SIG-M5 (cell line): ENCODE measurements around the gene KCNK10.
A peak's percentile ranks its signal among the peaks of the same experiment; 100 is the strongest.

Experiments used
- DNase-seq: peaks from one replicate; lab custom pipeline; 2025; lab: John Stamatoyannopoulos, UW

Gene KCNK10

DNA sequence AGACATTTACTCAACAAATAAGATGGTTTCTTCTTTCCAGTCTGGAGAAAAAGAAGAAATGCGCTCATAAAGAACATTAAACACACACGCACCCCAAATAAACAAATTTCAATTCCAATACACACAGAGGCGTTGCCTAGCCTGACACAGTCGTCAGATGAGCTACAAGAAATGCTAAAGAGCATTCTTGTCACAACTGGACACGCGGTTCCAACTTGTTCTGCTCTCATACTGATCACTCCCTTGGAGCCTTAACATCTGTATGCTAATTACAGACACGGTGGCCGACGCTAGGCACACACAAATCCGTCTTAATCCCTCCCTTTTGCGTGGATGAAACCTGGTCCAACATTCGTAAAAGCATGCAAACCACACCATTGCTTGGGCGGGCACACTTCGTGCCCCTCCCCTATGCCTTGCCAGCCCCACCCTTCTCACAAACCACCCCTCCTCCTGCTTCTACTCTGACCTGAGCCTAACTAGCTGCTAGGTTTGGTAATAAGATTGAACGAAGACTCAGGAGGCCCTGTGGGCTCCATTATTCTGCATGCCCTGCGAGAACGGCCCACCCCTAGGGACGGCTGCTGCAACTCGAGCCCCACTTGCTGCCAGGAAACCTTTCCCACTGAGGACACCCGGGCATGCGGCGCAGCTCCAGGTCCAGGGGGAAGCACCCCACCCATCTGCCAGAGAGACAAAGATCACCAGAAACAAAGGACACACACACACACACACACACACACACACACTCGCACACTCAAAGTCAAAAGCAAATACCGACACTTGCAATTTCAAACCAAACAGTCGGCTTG, 1.2 kb downstream of the KCNK10 start:
- no peak for DNase-seq

DNA sequence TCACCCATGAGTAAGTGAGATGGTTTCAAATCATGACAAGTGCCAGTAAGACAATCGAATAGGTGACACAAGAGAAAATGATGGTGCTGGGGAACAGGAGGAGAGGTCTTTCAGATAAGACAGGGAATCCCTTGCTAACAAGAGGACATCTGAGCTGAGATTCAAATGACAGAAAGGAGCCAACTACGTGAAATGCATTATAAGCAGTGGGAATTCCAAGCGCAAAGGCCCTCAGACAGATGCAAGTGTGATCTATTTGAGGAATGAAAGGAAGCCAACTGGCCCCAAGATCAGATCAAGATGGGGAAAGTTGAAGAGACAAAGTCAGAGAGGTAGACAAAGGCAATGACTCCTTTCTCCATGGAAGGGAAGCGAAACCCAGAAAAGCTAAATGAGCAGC, 4.7 kb downstream of the KCNK10 start:
- no peak for DNase-seq

DNA sequence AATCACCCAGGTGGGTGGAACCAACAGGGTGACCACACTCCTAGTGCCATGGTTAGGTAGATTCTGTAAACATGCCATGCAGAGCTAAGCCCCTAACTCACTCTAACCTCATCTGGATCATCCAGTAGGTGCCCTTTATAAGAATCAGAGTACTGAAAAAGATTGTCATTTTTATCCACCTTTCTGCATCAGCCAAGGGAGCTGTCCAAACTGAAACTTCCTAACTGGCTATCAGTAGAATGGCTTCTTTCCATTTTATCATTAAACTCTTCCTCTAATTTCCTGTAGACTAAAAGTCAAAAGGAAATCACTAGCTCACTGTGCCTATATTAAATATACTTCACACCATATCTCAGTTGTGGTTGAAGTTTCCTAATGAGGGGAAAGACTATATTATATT, 6.5 kb downstream of the KCNK10 start:
- DNase-seq: no peak

DNA sequence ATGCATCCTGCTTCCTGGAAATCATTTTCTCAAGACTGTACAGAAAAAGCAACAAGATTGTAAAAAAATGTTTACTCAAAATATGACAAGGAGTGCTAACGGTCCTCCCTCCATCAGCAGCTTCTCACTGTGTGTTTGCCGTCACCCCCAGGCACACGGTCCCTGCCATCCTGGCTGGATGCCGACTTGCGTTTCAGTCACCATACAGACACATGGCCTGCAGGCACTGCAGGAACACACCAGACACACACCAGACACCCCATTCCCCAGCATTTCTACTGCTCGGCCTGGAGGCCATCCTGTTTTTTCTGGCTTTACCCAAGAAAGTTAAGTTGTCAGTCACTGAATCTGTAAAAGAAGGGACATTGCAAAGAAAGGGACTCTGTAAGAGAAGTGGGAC, 10.8 kb downstream of the KCNK10 start:
- no peak for DNase-seq

DNA sequence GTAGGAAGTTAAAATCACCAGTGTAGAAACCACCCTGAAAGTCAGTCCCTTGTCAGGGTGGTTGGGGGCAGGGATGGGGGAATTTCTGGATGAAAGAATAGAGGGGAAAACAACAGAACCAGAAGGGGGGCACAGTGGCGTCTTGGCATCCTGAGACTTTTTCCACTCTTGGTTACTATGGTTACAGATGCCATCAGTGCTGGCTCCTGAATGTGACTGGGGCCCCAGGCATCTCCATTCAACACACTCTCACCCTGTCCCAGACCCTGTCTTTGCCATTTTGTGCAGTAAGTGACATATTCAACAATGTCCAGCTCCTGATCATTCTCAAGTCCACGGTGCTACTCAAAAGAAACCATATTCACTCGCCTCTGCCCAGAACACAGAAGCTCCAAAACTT, 11.3 kb downstream of the KCNK10 start:
- no peak for DNase-seq

DNA sequence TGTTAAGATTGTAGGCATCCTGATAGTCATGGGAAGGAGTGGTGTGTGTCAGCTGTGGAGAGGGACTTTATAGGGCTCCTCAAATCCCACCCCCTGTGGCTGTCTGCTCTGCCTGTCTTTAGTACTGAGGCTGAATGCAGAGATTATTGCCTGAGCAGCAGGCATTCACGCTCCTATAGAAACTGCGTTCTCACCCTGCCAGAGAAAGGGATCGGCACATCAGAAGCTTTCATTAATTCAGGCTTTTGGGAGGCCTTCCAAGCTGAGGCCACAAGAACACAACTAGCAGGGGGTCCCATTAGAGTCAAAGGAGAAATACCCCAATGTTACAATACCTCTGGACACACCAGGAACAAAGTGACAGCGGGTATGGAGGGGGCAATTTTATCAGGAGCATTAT, 12.6 kb downstream of the KCNK10 start:
- no peak for DNase-seq

DNA sequence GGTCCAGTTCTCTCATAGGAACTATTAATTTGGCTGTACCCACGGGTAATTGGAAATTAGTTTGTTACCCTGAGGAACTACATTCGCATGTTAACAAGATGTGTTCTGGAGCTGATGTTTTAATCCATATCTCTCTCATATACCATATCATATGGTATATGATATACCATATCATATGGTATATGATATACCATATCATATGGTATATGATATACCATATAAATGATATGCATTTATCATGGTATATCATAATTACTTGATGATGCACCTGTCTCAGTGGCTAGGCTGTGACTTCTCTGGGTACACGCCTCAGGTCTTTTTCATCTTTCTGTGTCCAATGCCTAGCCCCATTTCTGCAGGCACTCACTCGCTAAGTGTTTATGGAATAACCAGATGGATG, 13.0 kb downstream of the KCNK10 start:
- DNase-seq: no peak

DNA sequence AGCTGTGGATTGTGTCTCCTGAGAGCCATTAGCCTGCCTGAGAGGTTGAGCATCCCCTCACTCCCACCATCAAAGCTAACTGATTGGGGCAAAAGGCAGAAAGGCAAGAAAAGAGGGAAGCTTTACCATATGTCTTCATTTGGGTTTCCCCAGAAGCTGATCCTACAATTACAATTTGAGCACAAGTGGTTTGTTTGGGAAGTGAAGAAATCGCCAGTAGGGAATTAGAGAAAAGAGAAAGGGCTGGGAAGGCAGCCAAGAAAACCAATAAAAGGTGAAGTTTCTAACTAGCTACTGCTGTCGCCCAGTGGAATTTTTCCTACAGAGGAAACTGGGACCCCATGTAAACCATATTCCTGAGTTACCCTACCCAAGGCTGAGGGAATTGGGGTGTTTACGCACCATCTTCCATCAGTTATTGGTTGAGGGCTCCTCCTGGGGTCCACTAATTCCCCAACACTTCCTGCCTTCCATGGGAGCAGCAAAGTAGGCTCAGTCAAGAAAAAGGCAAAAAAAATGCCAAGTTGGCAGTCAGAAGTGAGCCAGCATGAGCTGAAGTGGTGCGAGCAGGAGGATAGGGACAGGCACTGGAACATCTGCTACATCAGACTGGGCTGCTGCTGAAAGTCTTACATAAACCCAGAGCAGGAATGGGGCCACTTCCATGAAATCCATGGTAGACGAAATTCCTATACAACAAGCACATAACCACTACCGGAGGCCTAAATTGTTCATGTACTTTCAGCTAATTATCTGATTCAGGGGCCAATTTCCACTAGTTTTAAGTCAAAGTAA, 17.3 kb downstream of the KCNK10 start:
- no peak for DNase-seq

DNA sequence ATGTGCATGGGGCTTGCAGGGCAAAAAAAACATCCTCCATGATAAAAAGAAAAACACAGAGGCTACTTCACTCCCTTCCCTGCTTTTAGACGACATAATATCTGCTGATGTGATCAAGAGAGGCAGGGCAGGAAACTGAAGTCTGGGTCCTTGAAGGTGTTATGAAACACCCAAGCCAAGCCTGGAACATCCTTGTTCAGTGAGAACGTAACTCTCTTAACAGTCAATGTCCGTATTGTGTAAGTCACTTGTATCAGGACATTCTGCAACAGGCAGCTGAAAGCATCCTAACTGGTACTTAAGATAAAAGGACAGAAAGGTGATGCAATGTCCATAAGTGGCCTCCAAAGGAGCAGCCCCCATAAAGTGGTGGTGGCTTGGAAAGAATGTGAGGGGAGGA, 20.0 kb downstream of the KCNK10 start:
- no peak for DNase-seq

DNA sequence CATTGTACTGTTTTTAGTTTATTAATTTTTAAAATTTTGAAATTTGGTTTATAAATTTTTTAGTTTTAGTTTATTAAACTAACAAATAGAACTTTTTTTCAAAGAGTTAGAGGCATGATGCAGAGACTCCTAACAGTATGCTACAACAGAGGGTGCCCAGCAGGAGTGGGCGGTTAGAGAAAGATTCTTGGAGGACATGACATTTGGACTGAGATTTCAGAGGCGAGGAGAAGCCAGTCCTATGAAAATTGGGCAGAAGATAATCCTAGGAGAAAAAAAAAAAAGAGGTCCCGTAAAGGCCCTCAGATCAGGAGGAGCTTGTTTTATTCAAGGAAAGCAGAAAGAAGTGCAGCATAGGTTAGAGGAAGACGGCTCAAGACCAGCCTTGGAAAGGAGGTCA, 21.7 kb downstream of the KCNK10 start:
- DNase-seq: no peak

DNA sequence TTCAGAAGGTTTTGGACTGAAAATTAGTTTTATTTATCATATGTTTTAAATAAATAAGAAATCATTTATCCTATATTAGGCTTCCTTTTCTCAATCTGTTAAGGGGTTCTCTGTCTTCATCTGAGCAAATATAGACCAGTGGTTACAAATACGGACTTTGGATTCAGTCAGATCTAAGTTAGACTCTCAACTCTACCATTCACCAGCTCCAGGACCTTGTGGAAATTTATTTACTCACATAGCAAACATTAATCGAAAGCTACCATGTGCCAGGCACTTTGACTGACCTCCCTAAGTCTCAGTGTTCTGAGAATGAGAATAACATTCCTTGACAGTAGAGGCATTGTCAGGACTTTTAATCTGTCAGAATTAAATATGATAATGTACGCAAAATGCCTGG, 22.3 kb downstream of the KCNK10 start:
- DNase-seq: no peak

DNA sequence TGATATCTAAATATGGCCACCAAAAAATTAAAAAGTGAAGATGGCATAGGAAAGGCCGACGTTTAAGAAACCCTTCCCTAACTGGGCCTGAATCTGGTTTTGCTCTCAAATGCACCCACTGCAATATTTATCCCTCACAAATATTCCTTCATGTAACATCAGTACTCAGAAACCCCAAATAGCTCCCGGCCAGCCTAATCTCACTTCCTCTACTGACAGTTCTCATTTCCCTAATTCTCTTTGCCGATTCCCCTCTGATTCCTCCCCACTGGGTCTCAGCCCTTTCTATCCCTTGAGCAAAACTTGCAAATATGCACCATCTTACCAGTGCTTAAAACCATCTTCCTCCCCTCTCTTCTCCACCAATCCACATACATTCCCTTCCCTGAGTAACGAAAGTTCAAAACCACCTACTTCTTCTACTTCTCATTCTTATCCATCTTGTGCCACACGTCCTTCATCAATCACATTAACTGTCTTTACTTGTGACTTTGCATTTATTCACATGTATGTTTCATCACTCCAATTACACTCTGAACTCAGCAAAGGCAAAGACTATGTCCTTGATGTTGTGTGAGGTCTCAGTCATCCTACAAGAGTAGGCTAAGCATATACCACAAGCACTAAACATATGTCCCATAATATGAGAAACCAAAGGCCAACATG, 23.1 kb downstream of the KCNK10 start:
- DNase-seq: peak; percentile 62

DNA sequence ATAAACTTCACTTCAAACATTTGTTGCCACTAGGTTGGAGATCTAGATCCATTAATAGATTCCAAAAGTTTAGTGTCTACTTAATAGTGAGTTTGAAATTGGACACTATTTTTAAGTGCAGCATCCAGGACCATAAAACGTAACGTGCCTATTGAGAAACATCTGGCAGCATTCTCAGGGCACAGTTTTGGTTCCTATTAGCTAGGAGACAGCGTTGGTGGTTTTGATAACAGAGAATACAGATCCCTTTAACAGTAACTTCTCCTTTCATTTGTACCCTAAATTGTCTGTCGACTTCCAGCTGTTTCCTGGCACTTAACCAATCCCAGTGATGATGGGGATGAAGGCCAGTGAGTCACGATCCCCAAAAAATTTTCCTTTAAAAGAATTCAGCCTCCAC, 25.8 kb downstream of the KCNK10 start:
- DNase-seq: no peak

DNA sequence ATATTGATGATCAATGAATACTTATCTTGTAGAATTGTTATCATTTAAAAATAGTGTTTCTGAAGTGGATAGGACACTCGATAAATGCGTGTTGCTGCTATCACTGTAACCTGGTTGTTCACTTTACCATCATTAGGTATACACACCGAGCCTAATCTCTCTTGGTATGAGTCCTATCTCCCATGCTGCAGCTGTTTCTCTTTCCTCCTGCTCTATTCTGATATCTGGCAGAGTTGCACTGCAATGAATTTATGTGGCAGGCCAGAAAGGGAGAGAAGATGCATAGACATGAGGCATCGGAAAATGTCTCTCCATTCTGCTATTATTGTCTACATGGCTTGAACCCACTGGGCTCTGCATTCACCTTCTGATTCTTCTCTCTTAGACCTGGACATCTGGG, 26.7 kb downstream of the KCNK10 start:
- no peak for DNase-seq

DNA sequence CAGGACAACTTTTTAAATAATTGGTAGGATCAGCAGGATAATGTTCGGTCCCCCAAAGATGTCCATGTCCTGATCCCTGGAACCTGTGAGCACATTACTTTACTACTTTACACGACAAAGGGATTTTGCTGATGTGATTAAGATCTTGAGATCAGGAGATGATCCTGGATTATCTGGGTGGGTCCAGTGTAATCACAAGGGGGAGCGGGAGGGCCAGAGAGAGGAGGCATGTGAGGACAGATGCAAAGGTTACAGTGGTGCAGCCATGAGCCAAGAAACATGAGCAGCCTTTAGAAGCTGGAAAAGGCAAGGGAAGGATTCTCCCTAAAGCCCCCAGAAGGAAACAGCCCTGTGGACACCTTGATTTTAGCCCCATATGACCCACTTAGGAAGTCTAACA, 33.1 kb downstream of the KCNK10 start:
- no peak for DNase-seq

DNA sequence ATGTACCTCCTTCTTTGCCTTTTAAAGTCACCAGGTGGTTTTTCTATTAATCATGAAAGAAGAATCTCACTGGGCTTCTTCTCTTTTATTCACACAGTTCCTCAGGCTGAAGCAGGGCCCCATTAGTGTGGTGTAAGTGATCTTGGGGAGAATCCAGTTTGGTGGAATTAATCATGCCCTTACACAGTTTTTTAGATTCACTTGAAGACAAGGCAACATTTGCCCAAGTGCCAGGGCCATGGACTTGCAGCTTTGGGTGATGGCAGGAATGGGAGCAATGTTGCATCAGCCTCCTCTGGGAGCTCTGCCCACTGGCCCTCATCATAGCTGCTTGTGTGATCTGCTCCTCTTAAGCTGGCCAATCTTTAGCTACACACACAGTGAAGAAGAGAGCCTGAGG, 33.8 kb downstream of the KCNK10 start:
- no peak for DNase-seq

DNA sequence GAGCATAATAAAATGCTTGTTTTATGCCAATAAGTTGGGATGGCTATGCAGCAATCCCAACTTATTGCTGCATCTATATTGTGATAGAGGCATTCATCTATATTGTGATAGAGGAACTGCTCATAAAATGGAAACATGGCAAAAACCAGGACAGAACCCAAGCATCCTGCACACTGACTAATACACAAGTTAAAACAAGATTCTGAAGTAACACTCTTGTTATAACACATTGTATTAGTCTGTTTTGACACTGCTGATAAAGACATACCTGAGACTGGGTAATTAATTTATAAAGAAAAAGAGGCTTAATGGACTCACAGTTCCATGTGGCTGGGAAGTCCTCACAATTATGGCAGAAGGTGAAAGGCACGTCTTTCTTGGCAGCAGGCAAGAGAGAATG, 36.8 kb downstream of the KCNK10 start:
- DNase-seq: no peak

DNA sequence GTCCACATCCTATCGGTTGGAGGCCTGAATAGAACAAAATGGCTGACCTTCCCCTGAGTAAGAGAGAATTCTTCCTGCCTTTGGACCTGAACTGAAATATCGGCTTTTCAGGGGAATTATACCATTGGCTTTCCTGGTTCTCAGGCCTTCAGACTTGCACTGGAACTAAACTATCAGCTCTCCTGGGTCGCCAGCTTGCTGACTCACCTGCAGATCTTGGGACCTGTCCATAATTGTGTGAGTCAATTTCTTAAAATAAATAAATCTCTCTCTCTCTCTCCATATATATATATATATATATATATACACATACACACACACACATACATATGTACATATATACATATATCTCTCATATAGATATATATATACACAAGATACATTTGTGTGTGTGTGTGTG, 41.6 kb downstream of the KCNK10 start:
- no peak for DNase-seq

DNA sequence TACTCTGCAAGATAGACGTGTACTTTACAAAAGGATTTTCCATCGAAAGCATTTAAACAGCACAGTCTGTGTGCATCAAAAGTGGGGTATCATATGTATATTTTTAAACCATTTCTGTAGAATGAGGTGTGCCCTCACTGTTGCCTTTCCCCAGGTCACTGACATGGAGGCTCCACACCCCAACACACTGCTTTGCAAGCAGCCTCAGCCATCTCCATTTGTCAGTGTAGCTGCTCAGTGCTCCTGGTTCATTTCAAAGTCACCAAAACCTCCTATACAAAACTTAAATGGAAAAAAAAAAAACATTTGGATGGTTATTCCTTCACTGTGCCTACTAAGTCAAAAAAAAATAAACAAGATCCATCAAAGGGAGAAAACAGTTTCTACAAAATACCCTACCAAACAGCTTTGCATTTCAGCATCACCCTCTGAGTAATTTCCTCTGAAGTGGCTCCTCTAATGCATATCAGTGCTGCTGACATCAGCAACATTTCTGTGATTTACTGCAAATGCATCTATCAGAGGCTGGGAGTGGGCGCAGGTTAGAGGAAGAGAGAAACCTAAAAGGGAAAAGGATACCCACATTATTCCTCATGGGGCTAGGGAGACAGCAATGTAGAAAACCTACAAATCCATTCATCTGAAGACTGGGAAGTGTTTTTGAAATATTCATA, 46.0 kb downstream of the KCNK10 start:
- DNase-seq: no peak

DNA sequence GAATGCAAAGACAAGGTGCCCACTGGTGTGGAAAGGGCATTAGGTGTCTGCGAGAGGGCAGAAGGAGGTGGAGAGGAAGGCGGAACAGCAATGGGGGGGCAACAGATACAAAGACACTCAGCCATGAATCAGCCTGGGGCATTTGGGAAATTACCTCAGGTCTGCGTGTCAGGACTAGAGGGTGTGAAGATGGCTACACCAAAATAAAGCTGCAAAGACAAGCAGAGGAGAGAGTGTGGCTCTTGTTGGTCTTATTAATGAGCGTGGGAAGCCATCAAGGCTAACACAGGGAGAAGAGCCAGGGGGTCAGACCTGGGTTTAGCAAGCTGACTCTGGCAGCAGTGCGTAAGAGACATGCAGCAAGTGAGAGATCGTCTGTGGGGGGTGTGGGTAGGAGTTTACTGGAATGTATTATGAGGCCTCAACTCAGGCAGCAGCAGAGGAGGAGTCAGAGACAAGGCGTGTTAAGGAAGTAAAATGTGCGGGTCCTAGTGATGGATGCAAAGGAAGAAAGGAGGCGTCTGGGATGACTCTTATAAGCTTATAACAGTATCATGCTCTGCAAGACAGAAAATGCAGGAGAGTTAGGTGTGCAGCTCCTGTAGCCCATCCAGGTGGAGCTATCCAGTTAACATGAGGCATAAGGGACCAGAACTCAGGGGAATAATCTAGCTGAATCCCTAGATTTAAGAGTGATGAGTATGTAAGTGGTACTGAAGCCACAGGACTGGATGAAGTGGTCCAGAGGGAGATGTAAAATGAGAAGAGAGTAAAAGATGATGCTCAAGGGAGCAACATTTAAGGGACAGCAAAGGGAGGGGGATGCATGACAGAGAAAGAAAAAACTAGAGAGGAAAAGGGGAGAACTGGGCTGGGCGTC, 50.4 kb downstream of the KCNK10 start:
- DNase-seq: no peak

DNA sequence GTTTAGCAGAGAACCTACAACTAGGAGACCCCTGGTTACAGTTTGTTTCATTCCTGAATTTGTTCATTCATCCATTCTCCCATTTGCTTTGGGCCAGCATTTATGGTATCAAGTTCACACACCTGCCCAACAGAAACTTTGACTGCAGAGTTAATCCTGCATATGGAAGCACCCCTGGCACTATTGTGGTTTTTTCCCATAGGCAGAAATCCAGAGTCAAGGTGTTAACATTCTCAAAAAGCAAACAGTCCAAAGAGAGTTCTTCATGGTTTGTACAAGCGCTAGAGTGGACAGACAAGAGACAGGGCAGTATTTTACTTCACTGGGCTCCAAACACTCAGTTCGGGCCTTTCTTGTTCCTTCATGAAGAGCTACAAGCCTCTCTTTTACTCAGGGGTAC, 51.9 kb downstream of the KCNK10 start:
- DNase-seq: no peak

DNA sequence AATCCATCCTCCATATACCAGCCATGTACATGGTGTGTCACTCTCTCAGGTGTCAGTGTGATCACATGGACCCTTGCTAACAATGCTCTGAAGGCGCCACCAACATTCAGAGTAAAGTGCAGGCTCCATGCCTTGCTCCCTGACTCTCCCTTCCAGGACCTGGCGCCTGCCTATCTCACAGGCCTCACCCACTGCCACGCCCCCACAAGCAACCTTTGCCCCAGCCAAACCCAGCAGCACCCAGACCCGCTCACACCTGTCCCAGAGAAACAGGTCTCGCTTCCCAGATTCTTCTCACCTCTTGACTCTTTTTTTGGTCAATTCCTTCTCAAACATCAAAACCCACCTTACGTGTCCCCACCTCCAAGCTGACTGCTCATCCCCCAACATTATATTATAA, 52.3 kb downstream of the KCNK10 start:
- no peak for DNase-seq
